Measurements from ENCODE around the gene PUS3. TPM values are rescaled to one million over a fixed set of nuclear protein-coding genes. Genes with fewer than 3 reads are reported as not detected.
A peak's percentile ranks its signal among the peaks of the same experiment; 100 is the strongest.

The PUS3 gene
- total RNA-seq, 1 experiment from 2014 or later: 5.7 TPM

GRCh38 chr11:125938418-125938817, 35.4 kb upstream of the PUS3 start:
- intact Hi-C loops (cut with micrococcal nuclease; ENCODE audit: unreplicated experiment): no loop called here
- POLR2A ChIA-PET (ENCODE audit: unreplicated experiment): interaction anchor here (0.6 kb wide), 1 partner anchor 35 kb away, joined by 4 read pairs; the partner anchor contains the start of gene PUS3
- BruUV-seq (replicated peaks): no TSS peak

GRCh38 chr11:125935618-125936199, 32.7 kb upstream of the PUS3 start:
- Histone ChIP-seq H3K27ac (no peak overlapping the region), H3K79me2 (ENCODE audit: low read depth) (no peaks in the 10 kb centered on the region), H3K9me3 (ENCODE audit: insufficient read depth, low read depth) (no peaks in the 10 kb centered on the region), H3K36me3 (ENCODE audit: low read depth) (no peaks in the 10 kb centered on the region), H3F3A (ENCODE audit: insufficient read depth, low read depth) (no peaks in the 10 kb centered on the region), H3K4me2 (no peak overlapping the region), H3K9me2 (ENCODE audit: insufficient read depth) (no peaks in the 10 kb centered on the region), H3K4me3 (no peak overlapping the region), H4K20me1 (ENCODE audit: insufficient read depth) (no peaks in the 10 kb centered on the region), H3K27me3 (ENCODE audit: insufficient read depth, low read depth) (peaks cover 9% of the 10 kb centered on the region; the same call in 1 of the 2 replicates), H2AFZ (no peak overlapping the region), H3K4me1 (replicated peaks; ENCODE audit: insufficient read depth) (no peaks in the 10 kb centered on the region)
- ChIA-PET CTCF (no interaction called here), POLR2A (ENCODE audit: unreplicated experiment) (no interaction called here)
- no peak for DNase-seq
- TF ChIP-seq EZH2 (IDR thresholded peaks at IDR 0.05; ENCODE audit: low read depth): no peak
- TF ChIP-seq CTCF (conservative IDR thresholded peaks at IDR 0.05): no peak
- BruUV-seq (replicated peaks): no TSS peak
- intact Hi-C loops (cut with micrococcal nuclease; ENCODE audit: unreplicated experiment): no loop called here

More at GRCh38 chr11:125938418-125938817, 35.4 kb upstream of the PUS3 start:
- peak overlapping the region; percentile 43; the same call in 1 of the 2 replicates for H2AFZ ChIP-seq
- no peak for DNase-seq
- no peak overlapping the region for H3K4me3 ChIP-seq
- no peaks in the 10 kb centered on the region for H3F3A ChIP-seq (ENCODE audit: insufficient read depth, low read depth)
- no peaks in the 10 kb centered on the region for H3K4me1 ChIP-seq (replicated peaks; ENCODE audit: insufficient read depth)
- no peak overlapping the region for H3K27ac ChIP-seq
- no peaks in the 10 kb centered on the region for H3K9me2 ChIP-seq (ENCODE audit: insufficient read depth)
- no peaks in the 10 kb centered on the region for H3K9me3 ChIP-seq (ENCODE audit: insufficient read depth, low read depth)
- no peaks in the 10 kb centered on the region; the same call in 1 of the 2 replicates for H3K27me3 ChIP-seq (ENCODE audit: insufficient read depth, low read depth)
- no peaks in the 10 kb centered on the region for H3K79me2 ChIP-seq (ENCODE audit: low read depth)
- CTCF ChIA-PET: no interaction called here
- TF ChIP-seq CTCF (conservative IDR thresholded peaks at IDR 0.05): no peak
- TF ChIP-seq EZH2 (IDR thresholded peaks at IDR 0.05; ENCODE audit: low read depth): no peak
- no peaks in the 10 kb centered on the region for H3K36me3 ChIP-seq (ENCODE audit: low read depth)
- H3K4me2 ChIP-seq: no peak overlapping the region
- no peaks in the 10 kb centered on the region for H4K20me1 ChIP-seq (ENCODE audit: insufficient read depth)

GRCh38 chr11:125935056-125935455, 32.0 kb upstream of the PUS3 start:
- H3K4me3 ChIP-seq: no peak overlapping the region
- H3F3A ChIP-seq (ENCODE audit: insufficient read depth, low read depth): no peaks in the 10 kb centered on the region
- no peaks in the 10 kb centered on the region for H3K9me2 ChIP-seq (ENCODE audit: insufficient read depth)
- H3K27ac ChIP-seq: no peak overlapping the region
- no peaks in the 10 kb centered on the region for H3K4me1 ChIP-seq (replicated peaks; ENCODE audit: insufficient read depth)
- H4K20me1 ChIP-seq (ENCODE audit: insufficient read depth): no peaks in the 10 kb centered on the region
- CTCF ChIA-PET: no interaction called here
- H3K27me3 ChIP-seq (ENCODE audit: insufficient read depth, low read depth): peaks cover 9% of the 10 kb centered on the region; the same call in 1 of the 2 replicates
- POLR2A ChIA-PET (ENCODE audit: unreplicated experiment): no interaction called here
- TF ChIP-seq CTCF (conservative IDR thresholded peaks at IDR 0.05) (no peak), EZH2 (IDR thresholded peaks at IDR 0.05; ENCODE audit: low read depth) (no peak)
- DNase-seq: no peak
- H3K9me3 ChIP-seq (ENCODE audit: insufficient read depth, low read depth): no peaks in the 10 kb centered on the region
- no peaks in the 10 kb centered on the region for H3K79me2 ChIP-seq (ENCODE audit: low read depth)
- intact Hi-C loops (cut with micrococcal nuclease; ENCODE audit: unreplicated experiment): no loop called here
- no peak overlapping the region for H3K4me2 ChIP-seq
- BruUV-seq (replicated peaks): no TSS peak
- H2AFZ ChIP-seq: no peak overlapping the region
- H3K36me3 ChIP-seq (ENCODE audit: low read depth): no peaks in the 10 kb centered on the region
